AG09319 (cell line): Measurements from ENCODE around the gene RGMA.

ENCODE experiments used
- DNase-seq: peaks from one replicate; pipeline ENCODE4 v3.0.0-alpha.2; 2010; ENCODE audit warnings: low read depth; ENCODE audit errors: extremely low read depth
- CTCF ChIP-seq: IDR thresholded peaks from 2 replicates; pipeline ENCODE4 v1.5.1; 2011; ENCODE audit warnings: low read depth, mild to moderate bottlenecking, inconsistent platforms, low read length, moderate library complexity

The RGMA gene

GRCh38 chr15:93088981-93089726, at the start of gene RGMA:
RGMA (minus strand) TSS chr15:93089211; CDS start chr15:93088932, 279 bp downstream.
- DNase-seq, result no peak
- no peak for TF ChIP-seq CTCF

GRCh38 chr15:93136606-93137005, 47.6 kb upstream of the RGMA start:
- TF ChIP-seq CTCF, result no peak
- DNase-seq, result no peak

- no peak for TF ChIP-seq CTCF
- DNase-seq, result no peak
These were observed 47.0 kb upstream of the RGMA start for GRCh38 chr15:93135997-93136397.

- no peak for TF ChIP-seq CTCF
- DNase-seq, result no peak
These were observed 46.4 kb upstream of the RGMA start for GRCh38 chr15:93135459-93135858.

- TF ChIP-seq CTCF, result no peak
- no peak for DNase-seq
These were observed 42.6 kb upstream of the RGMA start for GRCh38 chr15:93131485-93132095.

- DNase-seq, result no peak
- TF ChIP-seq CTCF, result no peak
These were observed 40.9 kb upstream of the RGMA start for GRCh38 chr15:93129702-93130488.

- no peak for DNase-seq
- TF ChIP-seq CTCF, result no peak
These were observed 38.3 kb upstream of the RGMA start for GRCh38 chr15:93127286-93127685.
